ENCODE results near the gene TNS4.

Gene TNS4

GRCh38 chr17:40454613-40454995 lies 46.8 kb downstream of the TNS4 start:
- DNase-seq, result no peak

- no peak for DNase-seq
Observed at GRCh38 chr17:40453881-40454612, 47.4 kb downstream of the TNS4 start.

- DNase-seq, result no peak
Observed at GRCh38 chr17:40452921-40453378, 48.5 kb downstream of the TNS4 start.

GRCh38 chr17:40452216-40452787 lies 49.1 kb downstream of the TNS4 start:
- DNase-seq, result no peak

GRCh38 chr17:40451420-40451819 lies 50.0 kb downstream of the TNS4 start:
- no peak for DNase-seq

GRCh38 chr17:40450175-40450574 lies 51.2 kb downstream of the TNS4 start:
- peak; percentile 19 for DNase-seq

GRCh38 chr17:40448639-40449261 lies 52.7 kb downstream of the TNS4 start:
- DNase-seq, result no peak

GRCh38 chr17:40448213-40448638 lies 53.2 kb downstream of the TNS4 start:
- no peak for DNase-seq

- DNase-seq, result no peak
Observed at GRCh38 chr17:40447806-40448205, 53.6 kb downstream of the TNS4 start.

GRCh38 chr17:40447148-40447644 lies 54.2 kb downstream of the TNS4 start:
- no peak for DNase-seq

- DNase-seq, result no peak
Observed at GRCh38 chr17:40445751-40446468, 55.5 kb downstream of the TNS4 start.

GRCh38 chr17:40443988-40444899 lies 57.2 kb downstream of the TNS4 start:
- DNase-seq, result no peak

GRCh38 chr17:40443196-40443987 lies 58.0 kb downstream of the TNS4 start, which contains the start of gene IGFBP4:
IGFBP4 (plus strand) TSS chr17:40443450; CDS start chr17:40443736, 286 bp downstream.
- DNase-seq, result peak; percentile 47

GRCh38 chr17:40442392-40443195 lies 58.8 kb downstream of the TNS4 start:
- DNase-seq, result no peak

- no peak for DNase-seq
Observed at GRCh38 chr17:40440166-40440565, 61.3 kb downstream of the TNS4 start.

GRCh38 chr17:40437095-40437732 lies 64.2 kb downstream of the TNS4 start:
- DNase-seq, result no peak

GRCh38 chr17:40436636-40437035 lies 64.8 kb downstream of the TNS4 start:
- DNase-seq, result no peak

GRCh38 chr17:40433551-40434415 lies 67.6 kb downstream of the TNS4 start:
- DNase-seq, result no peak
